Kidney (tissue), 14 donors: ENCODE measurements around the gene EEF1AKMT4. TPM values are rescaled to one million over a fixed set of nuclear protein-coding genes. Genes with fewer than 3 reads are reported as not detected.
A peak's percentile ranks its signal among the peaks of the same experiment; 100 is the strongest.

Experiments
- DNase-seq, 5 donors: peaks; one replicate each; pipeline ENCODE4 v3.0.0-alpha.2; 2013 to 2020
- FAIRE-seq: peaks from 2 replicates; lab custom pipeline; 2012; peaks lifted over from hg19 to GRCh38; lab: Jason Lieb, UNC
- H3K27ac ChIP-seq, 2 donors: one replicate each; pipeline ENCODE4 v1.7.0; 2013; ENCODE audit warnings: low read depth in 2 of 2, low read length in 2 of 2, inconsistent platforms in 1 of 2
- H3K27me3 ChIP-seq: one replicate; pipeline ENCODE4 v1.7.1; 2013; ENCODE audit warnings: low read length, inconsistent platforms; ENCODE audit not compliant: control insufficient read depth, insufficient read depth
- H3K36me3 ChIP-seq, 3 donors: one replicate each; pipeline versions ENCODE4 v1.7.0 to v1.7.1; 2013; ENCODE audit warnings: low read length in 3 of 3, control low read depth in 1 of 3, inconsistent platforms in 1 of 3; ENCODE audit not compliant: insufficient read depth in 3 of 3, control insufficient read depth in 2 of 3
- H3K4me1 ChIP-seq, 3 donors: one replicate each; pipeline versions ENCODE4 v1.7.0 to v1.7.1; 2013; ENCODE audit warnings: low read length in 3 of 3, inconsistent platforms in 1 of 3, low read depth in 1 of 3; ENCODE audit not compliant: control insufficient read depth in 2 of 3, insufficient read depth in 2 of 3
- H3K4me3 ChIP-seq, 3 donors: one replicate each; pipeline versions ENCODE4 v1.7.0 to v1.8.1; 2013; ENCODE audit warnings: low read length in 3 of 3, control low read depth in 1 of 3, inconsistent platforms in 1 of 3
- H3K9ac ChIP-seq, 3 donors: one replicate each; pipeline versions ENCODE4 v1.7.0 to v1.7.1; 2013; ENCODE audit warnings: low read length in 3 of 3, control low read depth in 1 of 3, inconsistent platforms in 1 of 3
- H3K9me3 ChIP-seq, 3 donors: one replicate each; pipeline versions ENCODE4 v1.7.0 to v1.7.1; 2013; ENCODE audit warnings: low read length in 3 of 3, control low read depth in 1 of 3, inconsistent platforms in 1 of 3; ENCODE audit not compliant: control insufficient read depth in 2 of 3, insufficient read depth in 1 of 3
- CTCF ChIP-seq: IDR thresholded peaks from 3 replicates; pipeline ENCODE4 v1.5.1; 2012; ENCODE audit warnings: mild to moderate bottlenecking, moderate library complexity, borderline replicate concordance; ENCODE audit not compliant: insufficient read depth; ENCODE audit errors: extremely low read depth
- intact Hi-C: fragments of 100-400 bp; cut with DNase I; formaldehyde crosslinking; loops from one replicate; pipeline ENCODE4 v1.11.1; 2022
- polyA plus RNA-seq: library from polyadenylated mRNA; stranded (reverse); fragments of 350-450 nt; fragmentation: Illumina TruSeq; extraction: RNeasy Lipid Tissue Mini Kit (QIAGEN cat#74804); gene quantifications from one replicate; pipeline ENCODE4 v1.2.3, GENCODE V29; 2014; ENCODE audit warnings: low read depth, low replicate concordance; ENCODE audit not compliant: insufficient read depth
- total RNA-seq: library from RNA; stranded (reverse); fragmentation: NEBNext Ultra II Directional; extraction: Animal tissue kit (Norgen Biotek cat#: 25700); gene quantifications from one replicate; pipeline ENCODE4 v1.2.1, GENCODE V29; 2021
- donor health status: control.
- donor health status: control.
- donor health status: control.
- donor health status: control.
- donor health status: control.
- donor health status: DM: yes; HTN: yes; CAD: no.
- donor health status: Normal renal cell carcinoma (clear cell type).

Gene EEF1AKMT4
- total and polyA plus RNA-seq, 2 donors from 2014 or later, result 2.8 to 6.1 TPM

- H3K36me3 ChIP-seq, result no peaks in the 10 kb centered on the region
- H3K4me1 ChIP-seq, result peaks cover 0 to 12% (median 0%) of the 10 kb centered on the region in 3 donors
- no peak overlapping the region for H3K4me3 ChIP-seq
- no peak overlapping the region for H3K27ac ChIP-seq
- peaks cover 16% of the 10 kb centered on the region for H3K27me3 ChIP-seq
- no peaks in the 10 kb centered on the region for H3K9me3 ChIP-seq
- TF ChIP-seq CTCF, result no peak
- H3K9ac ChIP-seq, result no peak overlapping the region
- intact Hi-C loops, result no loop called here
- FAIRE-seq (no peak), DNase-seq (peak in 1 of 5 donors; percentile 95)
Observed at GRCh38 chr3:184234224-184234623, 15.2 kb upstream of the EEF1AKMT4 start.

- no peaks in the 10 kb centered on the region for H3K9me3 ChIP-seq
- H3K27ac ChIP-seq, result no peak overlapping the region
- no peak for DNase-seq
- intact Hi-C loops, result no loop called here
- no peaks in the 10 kb centered on the region for H3K36me3 ChIP-seq
- no peak for TF ChIP-seq CTCF
- H3K27me3 ChIP-seq, result peaks cover 16% of the 10 kb centered on the region
- H3K4me3 ChIP-seq, result no peak overlapping the region
- H3K9ac ChIP-seq, result no peak overlapping the region
- H3K4me1 ChIP-seq, result peaks cover 0 to 8% (median 0%) of the 10 kb centered on the region in 3 donors
- FAIRE-seq, result no peak
Observed at GRCh38 chr3:184234671-184235380, 14.6 kb upstream of the EEF1AKMT4 start.

GRCh38 chr3:184235381-184236032 lies 14.0 kb upstream of the EEF1AKMT4 start:
- Histone ChIP-seq H3K4me3 (no peak overlapping the region), H3K9ac (no peak overlapping the region), H3K4me1 (peaks cover 0 to 4% (median 0%) of the 10 kb centered on the region in 3 donors), H3K27ac (no peak overlapping the region), H3K36me3 (no peaks in the 10 kb centered on the region), H3K9me3 (no peaks in the 10 kb centered on the region), H3K27me3 (peaks cover 16% of the 10 kb centered on the region)
- DNase-seq (no peak), FAIRE-seq (no peak)
- intact Hi-C loops, result no loop called here
- TF ChIP-seq CTCF, result no peak
